Erythroblast (primary cell): ENCODE measurements around the gene IFITM2.

Experiments used
- GATA1 ChIP-seq: IDR thresholded peaks from 2 replicates; pipeline ENCODE4 v1.6.1; 2011; ENCODE audit warnings: low read depth, mild to moderate bottlenecking, control low read depth, low read length, moderate library complexity
- POLR2A ChIP-seq: IDR thresholded peaks from 2 replicates; pipeline ENCODE4 v1.6.1; 2011; ENCODE audit warnings: mild to moderate bottlenecking, low read length

- TF ChIP-seq POLR2A: no peak
- no peak for TF ChIP-seq GATA1
Measured at GRCh38 chr11:328012-328411, 20.4 kb downstream of the IFITM2 start.
